HG02885 (cell line): Measurements from ENCODE around the gene EEIG1.
"Not testable (repeated sequence)": the region's sequence is repeated elsewhere in the genome, so short reads cannot be mapped to it uniquely, and the experiment has no call there.

ENCODE experiments used
- ATAC-seq: cut with Tn5 transposase; IDR thresholded peaks from one replicate; pipeline ENCODE4 v1.9.1; 2021; ENCODE audit warnings: mild to moderate bottlenecking; ENCODE audit not compliant: unreplicated experiment, poor library complexity

Gene EEIG1

GRCh38 chr9:127980706-127981558 is at the start of gene EEIG1:
TSS of gene EEIG1 (minus strand) at chr9:127980989. CDS start at chr9:127980137, 852 bp downstream.
- ATAC-seq: peak; percentile 81

DNA sequence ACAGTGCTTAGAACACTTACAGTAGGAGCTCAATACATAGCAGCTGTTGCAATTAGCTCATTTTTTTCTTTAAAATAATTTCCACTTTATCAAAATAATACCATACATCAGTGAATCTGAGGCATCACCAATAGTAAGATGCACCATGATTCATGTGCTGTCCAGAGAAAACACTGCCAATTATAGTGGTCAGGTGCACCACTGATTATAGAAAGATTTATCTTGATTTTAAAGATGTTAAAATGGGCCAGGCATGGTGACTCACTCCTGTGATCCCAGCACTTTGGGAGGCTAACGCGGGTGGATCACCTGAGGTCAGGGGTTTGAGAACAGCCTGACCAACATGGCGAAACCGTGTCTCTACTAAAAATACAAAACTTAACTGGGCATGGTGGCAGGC is 46.9 kb upstream of the EEIG1 start:
- no peak for ATAC-seq

DNA sequence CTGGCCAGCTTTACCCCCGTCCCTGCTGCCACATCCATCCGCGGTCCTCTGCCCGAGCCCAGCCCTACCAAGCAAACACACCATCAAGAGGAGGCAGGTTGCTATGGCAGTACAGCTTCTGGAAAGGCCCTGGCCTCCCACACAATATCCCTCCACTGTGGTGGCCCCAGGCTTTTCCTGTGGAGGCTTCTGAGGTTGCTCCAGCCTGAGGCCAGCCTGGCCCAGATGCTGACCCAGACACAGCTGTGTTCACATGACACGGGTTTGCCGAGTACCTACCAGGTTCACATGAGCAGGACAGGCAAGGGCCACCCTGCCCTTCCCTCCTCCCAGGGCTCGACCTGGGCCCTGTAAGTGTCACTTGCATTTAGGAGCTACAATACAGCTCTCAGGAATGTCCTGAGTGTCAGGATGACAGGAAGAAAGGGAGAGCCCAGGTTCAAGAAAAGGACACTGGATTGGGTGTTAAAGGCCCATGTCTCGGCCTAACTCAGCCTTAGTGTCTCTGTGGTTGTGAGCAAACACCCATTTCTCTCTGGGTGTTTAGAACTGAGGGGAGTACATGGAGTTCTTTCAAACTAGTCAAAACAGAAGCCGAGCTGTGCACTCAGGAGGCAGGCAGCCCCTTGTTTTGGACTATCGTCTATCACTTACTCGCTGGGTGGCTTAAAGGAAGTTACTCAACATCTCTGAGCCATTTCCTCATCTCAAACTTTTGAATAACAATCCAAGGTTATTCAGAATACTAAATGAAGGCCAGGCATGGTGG is 46.2 kb upstream of the EEIG1 start:
- ATAC-seq: no peak

GRCh38 chr9:128026255-128026772 is 45.5 kb upstream of the EEIG1 start:
- peak; percentile 35 for ATAC-seq

GRCh38 chr9:128025736-128026135 is 44.9 kb upstream of the EEIG1 start:
- ATAC-seq: no peak

GRCh38 chr9:128024761-128025308 is 44.0 kb upstream of the EEIG1 start:
- no peak for ATAC-seq

DNA sequence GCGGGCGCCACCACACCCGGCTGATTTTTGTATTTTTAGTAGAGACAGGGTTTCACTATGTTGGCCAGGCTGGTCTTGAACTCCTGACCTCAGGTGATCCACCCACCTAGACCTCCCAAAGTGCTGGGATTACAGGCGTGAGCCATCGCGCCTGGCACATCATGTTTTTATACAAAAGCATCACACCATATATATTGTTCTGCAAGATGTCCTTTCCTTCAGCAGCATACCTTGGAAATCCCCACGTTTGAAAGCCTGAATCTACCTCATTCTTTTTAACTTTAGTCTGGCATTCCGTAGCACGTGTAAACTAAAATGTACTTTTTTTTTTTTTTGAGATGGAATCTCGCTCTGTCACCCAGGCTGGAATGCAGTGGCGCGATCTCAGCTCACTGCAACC is 42.9 kb upstream of the EEIG1 start:
- ATAC-seq: not testable (repeated sequence)

DNA sequence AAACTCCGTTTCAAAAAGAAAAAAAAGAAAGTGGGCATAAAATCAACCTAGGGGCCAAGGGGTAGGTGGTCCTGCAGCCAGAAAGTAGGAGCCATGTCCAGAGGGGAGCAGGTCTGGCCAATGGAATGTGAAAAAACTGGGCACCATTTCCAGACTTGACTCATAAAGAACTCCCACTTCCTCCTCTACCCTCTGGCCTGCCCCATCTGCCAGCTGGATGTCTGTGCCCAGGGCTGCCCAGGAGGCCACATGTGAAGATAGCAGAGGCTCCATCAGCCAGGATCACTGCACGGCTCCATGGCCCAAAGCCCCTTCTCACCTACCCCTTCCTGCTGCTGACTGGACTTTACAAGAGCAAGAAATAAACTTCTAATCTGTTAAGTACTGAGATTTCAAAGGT is 42.1 kb upstream of the EEIG1 start:
- no peak for ATAC-seq

DNA sequence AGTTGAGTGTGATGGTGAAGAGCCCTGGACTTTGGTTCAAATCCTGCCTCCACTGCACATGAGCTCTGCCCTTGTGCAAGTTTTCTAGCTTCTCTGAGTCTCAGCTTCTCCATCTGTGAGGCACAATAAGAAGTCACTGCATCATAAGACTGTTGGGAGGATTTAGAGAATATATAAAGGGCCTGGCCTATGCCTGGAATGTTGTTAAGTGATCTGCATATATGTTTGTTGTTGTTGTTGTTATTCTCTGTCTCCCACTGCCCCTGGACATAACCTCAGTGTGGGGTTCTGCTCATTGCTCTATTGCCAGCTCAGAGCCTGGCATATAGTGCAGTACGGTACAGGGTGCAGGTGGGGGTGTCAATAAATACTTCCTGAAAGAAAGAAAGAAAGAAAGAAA is 40.3 kb upstream of the EEIG1 start:
- no peak for ATAC-seq

GRCh38 chr9:128020692-128021091 is 39.9 kb upstream of the EEIG1 start:
- ATAC-seq: no peak

GRCh38 chr9:128015696-128016095 is 34.9 kb upstream of the EEIG1 start:
- ATAC-seq: no peak

DNA sequence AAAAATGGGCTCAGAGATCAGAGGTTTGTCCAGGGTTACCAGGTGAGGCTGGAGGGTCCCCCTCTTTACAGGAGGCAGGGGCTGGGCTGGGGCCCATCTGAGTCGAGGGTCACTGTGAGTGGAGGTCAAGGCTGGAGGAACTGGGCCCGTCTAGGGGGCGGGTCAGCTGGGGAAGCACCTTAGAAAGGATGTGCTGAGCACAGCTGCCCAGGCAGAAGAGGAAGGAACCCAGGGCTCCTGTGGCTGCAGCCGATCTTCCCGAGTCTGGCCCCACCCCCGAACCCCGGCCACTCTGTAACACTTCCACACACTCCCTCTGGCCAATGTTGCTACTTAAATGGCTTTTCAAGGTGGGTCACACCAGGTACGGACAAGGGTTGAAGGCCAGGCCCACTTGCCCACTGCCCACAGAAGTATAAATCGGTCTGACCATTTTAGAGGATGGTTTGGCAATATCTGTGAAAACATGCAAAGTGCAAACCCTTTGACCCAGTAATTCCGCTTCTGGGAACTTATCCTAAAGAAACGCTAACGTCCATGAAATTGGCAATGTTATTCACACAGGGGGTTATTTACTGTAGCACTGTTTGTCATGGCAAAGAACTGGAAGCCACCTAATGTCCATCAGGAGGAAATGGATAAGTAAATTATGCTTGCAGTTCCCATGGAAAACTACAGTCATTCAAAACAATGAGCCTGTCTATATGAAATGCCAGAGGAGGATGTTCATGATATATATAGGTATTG is 30.5 kb upstream of the EEIG1 start:
- ATAC-seq: no peak

GRCh38 chr9:128009639-128010038 is 28.9 kb upstream of the EEIG1 start:
- ATAC-seq: no peak

- no peak for ATAC-seq
Observed at GRCh38 chr9:128008171-128008570, 27.4 kb upstream of the EEIG1 start.

DNA sequence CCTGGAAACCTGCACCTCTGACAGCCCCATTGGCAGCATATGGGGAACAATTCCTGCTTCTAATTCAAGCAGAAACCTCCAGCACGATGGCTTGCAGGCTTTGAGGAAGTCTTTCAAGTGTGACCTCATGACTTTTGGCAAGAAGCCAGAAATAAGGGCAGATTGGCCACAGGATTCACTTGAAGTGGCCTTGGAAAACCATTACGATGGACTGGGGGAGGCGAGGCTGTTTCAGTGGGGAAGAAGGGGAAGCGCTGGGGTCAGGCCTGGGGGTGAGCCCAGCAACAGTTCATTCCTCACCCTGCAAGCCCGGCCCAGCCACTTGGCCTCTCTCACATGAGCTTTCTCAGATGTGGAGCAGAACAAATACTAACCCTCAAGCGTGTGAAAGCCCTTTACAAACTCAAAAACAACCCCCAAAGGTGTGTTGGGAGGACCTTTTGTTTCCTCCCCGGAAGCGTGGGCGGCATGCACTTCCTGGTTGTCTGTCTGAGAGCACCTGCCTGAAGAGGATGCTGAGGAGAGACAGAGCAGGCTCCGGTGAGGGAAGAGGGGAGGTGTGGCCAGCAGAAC is 26.9 kb upstream of the EEIG1 start:
- ATAC-seq: peak; percentile 56

DNA sequence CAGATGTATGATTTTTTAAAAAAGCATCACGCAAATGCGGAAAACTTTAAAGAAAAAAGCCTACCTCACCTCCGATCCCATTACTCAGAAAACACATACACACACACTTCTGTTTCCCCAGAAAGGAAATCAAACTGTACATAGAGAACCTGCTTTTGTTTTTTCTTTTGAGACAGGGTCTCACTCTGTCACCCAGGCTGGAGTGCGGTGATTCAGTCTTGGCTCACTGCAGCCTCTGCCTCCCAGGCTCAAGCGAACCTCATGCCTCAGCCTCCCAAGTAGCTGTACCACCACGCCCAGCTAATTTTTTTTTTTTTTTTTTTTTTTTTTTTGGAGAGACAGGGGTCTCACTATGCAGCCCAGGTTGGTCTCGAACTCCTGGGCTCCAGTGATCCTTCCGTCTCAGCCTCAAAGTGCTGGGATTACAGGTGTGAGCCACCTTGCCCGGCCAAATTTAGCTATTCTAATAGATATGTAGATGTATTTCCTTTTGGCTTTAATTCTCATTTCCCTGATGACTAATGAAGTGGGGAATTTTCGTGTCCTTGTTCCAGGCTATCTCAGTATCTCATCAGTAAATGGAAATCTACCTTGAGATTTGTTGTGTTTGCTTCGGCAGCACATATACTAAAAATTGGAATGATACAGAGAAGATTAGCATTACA is 25.7 kb upstream of the EEIG1 start:
- ATAC-seq: no peak

DNA sequence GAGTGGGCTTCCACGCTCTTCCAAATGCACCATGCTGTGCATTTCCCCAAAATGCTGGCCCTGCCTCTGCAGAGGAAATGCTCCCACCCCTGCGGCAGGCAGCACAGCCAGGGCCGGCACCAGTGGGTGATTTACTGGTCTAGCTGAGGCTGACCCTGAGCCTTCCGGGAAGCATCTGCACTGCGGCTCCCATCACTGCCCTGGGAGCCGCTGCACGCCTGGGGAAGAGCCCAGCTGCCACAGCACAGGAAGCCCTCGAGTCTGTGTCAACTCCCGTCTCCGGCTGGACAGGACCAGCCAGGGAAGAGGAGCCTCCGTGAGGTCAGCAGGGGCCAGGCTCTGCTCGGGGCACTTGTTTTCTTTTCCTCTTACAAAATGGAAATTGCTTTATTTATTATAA is 25.1 kb upstream of the EEIG1 start:
- ATAC-seq: no peak

- ATAC-seq: no peak
Observed at GRCh38 chr9:128003966-128004604, 23.3 kb upstream of the EEIG1 start.

GRCh38 chr9:128002959-128003358 is 22.2 kb upstream of the EEIG1 start:
- no peak for ATAC-seq
